Stimulated activated CD8-positive, alpha-beta memory T cell treated with anti-CD3 and anti-CD28 coated beads, Interleukin-7, amount 100 ng/mL, for 4 hours (primary cell): ENCODE data around the gene ANXA11.

ENCODE experiments used
- DNase-seq, 2 donors: peaks; one replicate each; pipeline ENCODE4 v3.0.0-alpha.2; 2020; ENCODE audit warnings: low read depth in 2 of 2

The ANXA11 gene

DNA sequence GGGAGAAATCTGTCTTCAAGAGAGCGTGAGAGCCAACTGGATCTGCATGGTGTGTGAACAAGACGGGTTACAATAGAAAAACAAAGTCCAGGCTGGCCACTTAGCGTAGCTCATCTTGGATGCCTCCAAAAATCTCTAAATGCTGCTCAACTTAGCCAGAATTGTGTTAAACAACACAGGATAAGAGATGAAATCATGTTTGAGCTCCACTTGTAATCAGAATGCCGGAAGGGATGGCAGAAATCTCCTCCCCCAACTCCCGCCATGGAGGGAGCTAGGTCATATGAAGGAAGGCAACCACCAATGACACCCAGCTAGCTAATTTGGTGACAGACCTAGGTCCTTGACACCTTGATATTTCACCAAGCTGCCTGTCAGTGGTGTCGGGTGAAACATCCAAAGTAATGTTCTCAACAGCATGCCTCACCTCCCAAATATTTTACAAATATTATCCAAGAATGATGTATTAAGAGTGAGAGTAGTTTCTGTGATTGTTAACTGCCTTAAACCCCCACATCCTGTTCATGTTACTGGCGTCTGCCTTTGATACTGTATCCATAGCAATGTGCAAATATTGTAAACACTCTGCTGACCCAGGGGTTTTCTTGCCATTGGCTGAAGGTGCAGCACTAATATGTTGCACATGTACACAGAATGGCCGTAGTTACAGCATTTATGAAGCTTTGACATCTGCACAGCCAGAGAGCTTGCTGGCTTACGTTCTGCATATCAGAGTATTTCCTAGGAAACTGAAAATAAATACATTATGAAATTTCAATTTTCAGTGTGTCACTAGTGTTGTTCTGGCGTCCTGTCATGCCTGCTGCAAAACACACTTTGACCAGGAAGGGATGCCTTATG, 101.0 kb downstream of the ANXA11 start:
- DNase-seq = no peak
